ENCODE data around the gene GNE. TPM values are rescaled to one million over a fixed set of nuclear protein-coding genes. Genes with fewer than 3 reads are reported as not detected.

Gene GNE
- total RNA-seq, 1 donor from 2014 or later = 25.2 TPM

GRCh38 chr9:36290996-36291395 is 32.7 kb upstream of the GNE start:
- Histone ChIP-seq H3K4me1 (peaks cover 12% of the 10 kb centered on the region), H3K9ac (no peak overlapping the region), H3K27ac (no peak overlapping the region), H3K79me2 (ENCODE audit: low read depth) (no peaks in the 10 kb centered on the region), H3K4me3 (no peak overlapping the region), H3K36me3 (no peaks in the 10 kb centered on the region), H2AFZ (replicated peaks) (no peak overlapping the region), H4K20me1 (ENCODE audit: low read depth) (no peaks in the 10 kb centered on the region), H3K4me2 (no peak overlapping the region), H3F3A (ENCODE audit: low read depth) (peaks cover 3% of the 10 kb centered on the region), H3K27me3 (no peaks in the 10 kb centered on the region), H3K9me3 (ENCODE audit: low read depth) (no peaks in the 10 kb centered on the region)
- H3K4me1 Mint-ChIP-seq = peaks cover 10% of the 10 kb centered on the region
- peaks cover 5% of the 10 kb centered on the region for H3K27me3 Mint-ChIP-seq (ENCODE audit: insufficient read depth, low read depth)
- no peak for TF ChIP-seq EZH2phosphoT487 (IDR thresholded peaks at IDR 0.05)
- TF ChIP-seq EZH2 (IDR thresholded peaks at IDR 0.05) = no peak
- TF ChIP-seq CTCF (IDR thresholded peaks at IDR 0.05) = no peak
- no peaks in the 10 kb centered on the region for H3K36me3 Mint-ChIP-seq
- no peaks in the 10 kb centered on the region for H3K9me3 Mint-ChIP-seq
- DNase-seq (ENCODE audit: low spot score) = no peak
- no peak overlapping the region for H3K27ac Mint-ChIP-seq
- H3K4me3 Mint-ChIP-seq = no peak overlapping the region

GRCh38 chr9:36289836-36290435 is 31.7 kb upstream of the GNE start:
- no peaks in the 10 kb centered on the region for H3K36me3 Mint-ChIP-seq
- peaks cover 12% of the 10 kb centered on the region for H3K4me1 ChIP-seq
- H4K20me1 ChIP-seq (ENCODE audit: low read depth) = no peaks in the 10 kb centered on the region
- H3K4me3 ChIP-seq = no peak overlapping the region
- peaks cover 2% of the 10 kb centered on the region for H3K27me3 Mint-ChIP-seq (ENCODE audit: insufficient read depth, low read depth)
- H3K27ac ChIP-seq = no peak overlapping the region
- H2AFZ ChIP-seq (replicated peaks) = no peak overlapping the region
- H3K79me2 ChIP-seq (ENCODE audit: low read depth) = no peaks in the 10 kb centered on the region
- H3K27me3 ChIP-seq = no peaks in the 10 kb centered on the region
- peaks cover 3% of the 10 kb centered on the region for H3F3A ChIP-seq (ENCODE audit: low read depth)
- TF ChIP-seq EZH2 (IDR thresholded peaks at IDR 0.05) = no peak
- no peak for TF ChIP-seq CTCF (IDR thresholded peaks at IDR 0.05)
- TF ChIP-seq EZH2phosphoT487 (IDR thresholded peaks at IDR 0.05) = no peak
- no peaks in the 10 kb centered on the region for H3K9me3 Mint-ChIP-seq
- H3K4me2 ChIP-seq = no peak overlapping the region
- H3K9me3 ChIP-seq (ENCODE audit: low read depth) = no peaks in the 10 kb centered on the region
- no peaks in the 10 kb centered on the region for H3K36me3 ChIP-seq
- no peak overlapping the region for H3K9ac ChIP-seq
- peaks cover 10% of the 10 kb centered on the region for H3K4me1 Mint-ChIP-seq
- H3K27ac Mint-ChIP-seq = no peak overlapping the region
- H3K4me3 Mint-ChIP-seq = no peak overlapping the region
- DNase-seq (ENCODE audit: low spot score) = no peak

- no peak for DNase-seq (ENCODE audit: low spot score)
- Histone ChIP-seq H3K9me3 (ENCODE audit: low read depth) (no peaks in the 10 kb centered on the region), H3K27me3 (no peaks in the 10 kb centered on the region), H3K36me3 (no peaks in the 10 kb centered on the region), H3K27ac (no peak overlapping the region), H2AFZ (replicated peaks) (no peak overlapping the region), H3K4me1 (peaks cover 12% of the 10 kb centered on the region), H3F3A (ENCODE audit: low read depth) (peaks cover 3% of the 10 kb centered on the region), H3K4me2 (no peak overlapping the region), H3K79me2 (ENCODE audit: low read depth) (no peaks in the 10 kb centered on the region), H3K4me3 (no peak overlapping the region), H4K20me1 (ENCODE audit: low read depth) (no peaks in the 10 kb centered on the region), H3K9ac (no peak overlapping the region)
- no peak overlapping the region for H3K4me3 Mint-ChIP-seq
- no peaks in the 10 kb centered on the region for H3K9me3 Mint-ChIP-seq
- TF ChIP-seq CTCF (IDR thresholded peaks at IDR 0.05) = no peak
- no peak for TF ChIP-seq EZH2phosphoT487 (IDR thresholded peaks at IDR 0.05)
- TF ChIP-seq EZH2 (IDR thresholded peaks at IDR 0.05) = no peak
- H3K27ac Mint-ChIP-seq = no peak overlapping the region
- no peaks in the 10 kb centered on the region for H3K36me3 Mint-ChIP-seq
- H3K4me1 Mint-ChIP-seq = peaks cover 10% of the 10 kb centered on the region
- peaks cover 2% of the 10 kb centered on the region for H3K27me3 Mint-ChIP-seq (ENCODE audit: insufficient read depth, low read depth)
Observed at GRCh38 chr9:36288070-36288469, 29.8 kb upstream of the GNE start.

All from neural progenitor cell (in vitro differentiated cells).